ENCODE measurements around the gene RPA1.
"Not testable (repeated sequence)": the region's sequence is repeated elsewhere in the genome, so short reads cannot be mapped to it uniquely, and the experiment has no call there.

RPA1 gene

DNA sequence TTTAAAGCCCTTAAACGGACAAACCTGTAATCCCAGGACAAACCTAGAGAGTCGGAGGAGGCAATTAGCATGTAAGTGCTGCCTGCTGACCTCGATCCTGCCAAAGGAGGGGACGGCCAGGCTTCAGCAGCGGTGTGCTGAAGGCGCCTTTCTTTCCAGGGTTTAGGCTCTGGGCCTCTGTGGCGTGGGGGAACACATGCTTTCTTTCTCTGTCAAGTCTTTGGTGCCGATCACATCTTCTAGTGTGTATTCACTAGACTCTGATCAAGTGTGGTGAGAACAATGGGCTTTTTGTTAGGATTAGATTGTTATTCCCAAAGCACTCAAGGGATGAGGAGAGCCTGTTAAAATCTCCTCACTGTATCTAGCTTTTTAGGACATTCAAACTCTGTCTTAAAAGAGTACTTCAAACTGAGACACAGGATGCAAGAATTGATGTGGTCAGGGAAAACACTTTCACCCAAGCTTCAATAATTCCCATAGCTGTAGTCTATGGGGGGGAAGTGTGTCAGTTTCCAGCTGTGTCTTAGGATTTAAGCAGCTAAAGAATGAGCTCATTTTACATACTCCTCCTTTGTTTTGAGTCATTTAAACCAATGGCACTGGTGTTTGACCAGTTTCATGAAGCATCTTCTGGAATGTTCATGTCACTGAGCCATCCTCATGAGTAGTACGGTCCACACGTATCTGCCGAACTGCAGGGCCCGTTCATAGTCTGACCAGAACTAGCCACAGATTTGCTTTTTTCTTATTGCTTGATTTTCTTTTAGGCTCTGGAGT is 51.2 kb downstream of the RPA1 start:
- peak; percentile 93 for DNase-seq (ENCODE audit: low spot score)

GRCh38 chr17:1882836-1883235 is 53.0 kb downstream of the RPA1 start:
- DNase-seq (ENCODE audit: low spot score): no peak

DNA sequence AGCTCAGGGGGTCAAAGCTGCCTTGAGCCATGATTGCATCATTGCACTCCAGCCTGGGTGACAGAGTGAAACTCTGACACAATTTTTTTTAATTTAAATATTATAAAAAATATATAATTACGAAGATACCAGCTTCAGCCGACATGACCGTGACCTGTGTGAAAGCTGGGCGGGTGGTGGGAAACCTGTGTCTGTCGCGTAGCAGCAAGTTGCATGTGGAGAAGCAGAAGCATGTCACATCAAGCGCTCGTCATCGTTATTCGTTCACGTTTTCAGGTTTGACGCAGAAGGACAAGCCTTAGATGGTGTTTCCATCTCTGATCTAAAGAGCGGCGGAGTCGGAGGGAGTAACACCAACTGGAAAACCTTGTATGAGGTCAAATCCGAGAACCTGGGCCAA is 53.7 kb downstream of the RPA1 start:
- DNase-seq (ENCODE audit: low spot score): no peak

DNA sequence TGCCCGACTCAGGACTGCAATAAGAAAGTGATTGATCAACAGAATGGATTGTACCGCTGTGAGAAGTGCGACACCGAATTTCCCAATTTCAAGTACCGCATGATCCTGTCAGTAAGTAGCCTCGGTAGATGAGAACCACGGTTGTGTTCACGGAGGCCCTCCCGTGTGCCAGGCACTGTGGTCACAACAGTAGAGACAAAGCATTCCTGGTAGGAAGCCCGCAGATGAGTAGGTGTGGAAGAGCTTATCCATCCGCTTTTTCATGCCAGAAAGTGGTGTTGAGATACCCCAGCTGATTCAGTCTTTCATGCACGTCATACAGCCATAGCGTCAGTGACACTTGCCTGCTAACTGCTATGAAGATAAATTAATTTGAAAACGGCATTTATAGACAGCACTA is 58.9 kb downstream of the RPA1 start:
- DNase-seq (ENCODE audit: low spot score): no peak

- no peak for DNase-seq (ENCODE audit: low spot score)
Observed at GRCh38 chr17:1890758-1891450, 61.1 kb downstream of the RPA1 start.

DNA sequence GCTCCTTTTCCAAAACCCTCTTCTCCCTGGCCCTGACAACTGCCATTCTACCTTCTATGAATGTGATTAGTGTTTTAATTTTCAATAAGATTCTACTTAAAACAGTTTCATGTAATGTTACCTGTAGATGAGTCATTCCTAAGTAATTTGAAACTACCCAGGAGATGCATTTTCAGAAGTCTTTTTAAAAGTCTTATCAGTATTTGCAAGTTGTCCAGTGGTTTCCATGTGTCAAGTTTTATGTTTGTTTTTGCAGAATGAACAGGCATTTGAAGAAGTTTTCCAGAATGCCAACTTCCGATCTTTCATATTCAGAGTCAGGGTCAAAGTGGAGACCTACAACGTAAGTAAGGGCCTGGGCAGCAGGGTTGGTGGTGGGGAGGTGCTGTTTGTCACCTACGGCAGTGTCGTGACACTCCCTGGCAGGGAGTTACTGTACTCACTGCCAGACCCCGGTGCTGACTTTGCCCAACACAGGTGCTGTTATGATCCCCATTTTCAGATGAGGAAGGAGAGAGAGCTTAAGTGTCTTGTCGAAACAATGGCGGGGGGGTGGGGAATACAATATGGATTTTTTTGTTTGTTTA is 65.0 kb downstream of the RPA1 start:
- no peak for DNase-seq (ENCODE audit: low spot score)

DNA sequence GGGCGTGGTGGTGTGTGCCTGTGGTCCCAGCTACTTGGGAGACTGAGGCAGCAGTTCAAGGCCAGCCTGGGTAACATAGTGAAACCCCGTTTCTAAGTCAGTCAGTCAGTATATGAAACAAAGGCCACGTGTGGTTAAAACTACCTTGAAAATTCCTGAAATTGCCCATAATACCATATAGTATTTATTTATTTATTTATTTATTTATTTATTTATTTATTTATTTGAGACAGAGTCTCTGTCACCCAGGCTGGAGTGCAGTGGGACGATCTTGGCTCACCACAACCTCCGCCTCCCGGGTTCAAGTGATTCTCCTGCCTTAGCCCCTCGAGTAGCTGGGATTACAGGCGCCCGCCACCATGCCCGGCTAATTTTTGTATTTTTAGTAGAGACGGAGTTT is 65.7 kb downstream of the RPA1 start:
- not testable (repeated sequence) for DNase-seq (ENCODE audit: low spot score)

GRCh38 chr17:1896243-1897104 is 66.7 kb downstream of the RPA1 start:
- DNase-seq (ENCODE audit: low spot score): no peak

DNA sequence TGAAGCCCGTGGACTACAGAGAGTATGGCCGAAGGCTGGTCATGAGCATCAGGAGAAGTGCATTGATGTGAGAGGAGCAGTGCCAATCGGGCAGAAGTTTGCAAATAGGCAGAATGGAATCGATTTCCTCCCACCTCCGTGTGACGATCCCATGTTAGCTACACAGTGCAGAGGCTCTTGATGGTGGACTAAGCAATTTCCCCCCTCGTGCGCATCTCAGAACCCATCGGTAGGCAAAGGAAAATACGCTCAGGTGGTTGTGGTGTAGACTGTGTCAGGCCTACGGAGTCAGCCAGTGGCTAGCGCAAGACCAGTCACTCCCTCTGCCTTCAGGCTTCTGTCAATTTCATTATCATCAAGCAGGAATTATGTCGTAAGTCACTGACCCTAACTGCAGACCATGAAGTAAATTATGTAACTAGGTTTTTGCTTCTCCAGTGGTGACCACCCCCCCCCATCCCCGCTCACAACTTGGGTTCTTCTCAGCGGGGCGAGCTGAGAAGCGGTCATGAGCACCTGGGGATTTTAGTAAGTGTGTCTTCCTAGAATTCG is 67.4 kb downstream of the RPA1 start:
- DNase-seq (ENCODE audit: low spot score): no peak

GRCh38 chr17:1898332-1898731 is 68.5 kb downstream of the RPA1 start:
- DNase-seq (ENCODE audit: low spot score): no peak

- no peak for DNase-seq (ENCODE audit: low spot score)
Observed at GRCh38 chr17:1898872-1899271, 69.1 kb downstream of the RPA1 start.

- DNase-seq (ENCODE audit: low spot score): no peak
Observed at GRCh38 chr17:1899403-1900000, 69.7 kb downstream of the RPA1 start.

DNA sequence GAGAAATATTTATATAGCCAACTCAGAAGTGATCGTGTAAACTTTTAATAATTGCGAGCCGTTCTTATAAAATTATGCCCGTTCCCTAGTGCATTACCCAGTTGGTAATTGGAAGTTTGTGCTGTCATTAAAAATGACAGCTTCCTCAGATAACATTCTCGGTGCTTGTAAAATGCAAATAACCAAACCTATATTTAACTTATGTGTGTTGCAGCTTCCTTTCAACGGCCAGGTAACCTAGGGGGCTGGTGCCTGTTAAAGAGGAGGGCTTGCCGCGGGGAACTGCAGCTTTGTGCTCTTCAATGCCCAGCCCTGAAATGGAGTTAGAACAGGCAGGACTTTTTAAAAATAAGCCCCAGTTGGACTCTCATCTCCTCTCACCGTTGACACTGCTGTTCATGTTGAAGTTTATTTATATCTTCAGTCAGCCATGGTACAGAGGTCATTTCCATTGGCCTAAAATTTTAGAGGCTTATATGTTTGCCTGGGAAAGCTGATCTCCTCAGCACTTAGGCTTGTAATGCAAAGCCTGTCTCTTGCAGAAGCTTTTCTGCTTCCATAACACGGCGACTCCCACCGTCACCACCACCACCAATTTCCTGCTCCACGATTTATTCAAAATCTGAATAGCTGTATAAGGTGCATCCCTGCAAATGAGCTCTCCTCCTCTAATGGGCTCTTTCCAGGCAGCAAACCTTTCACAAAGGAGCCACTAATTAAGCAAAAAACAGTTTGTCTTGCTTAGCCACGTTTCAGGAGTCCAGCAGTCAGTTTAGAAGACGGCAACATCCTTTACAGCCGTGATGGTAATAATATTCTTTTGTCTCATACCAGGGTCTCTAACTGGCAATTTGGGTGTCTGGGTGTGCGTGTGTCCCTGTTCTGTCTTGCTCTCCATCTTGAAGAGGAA is 74.7 kb downstream of the RPA1 start:
- no peak for DNase-seq (ENCODE audit: low spot score)

GRCh38 chr17:1905190-1905913 is 75.5 kb downstream of the RPA1 start:
- no peak for DNase-seq (ENCODE audit: low spot score)

GRCh38 chr17:1906662-1907101 is 76.9 kb downstream of the RPA1 start:
- no peak for DNase-seq (ENCODE audit: low spot score)

DNA sequence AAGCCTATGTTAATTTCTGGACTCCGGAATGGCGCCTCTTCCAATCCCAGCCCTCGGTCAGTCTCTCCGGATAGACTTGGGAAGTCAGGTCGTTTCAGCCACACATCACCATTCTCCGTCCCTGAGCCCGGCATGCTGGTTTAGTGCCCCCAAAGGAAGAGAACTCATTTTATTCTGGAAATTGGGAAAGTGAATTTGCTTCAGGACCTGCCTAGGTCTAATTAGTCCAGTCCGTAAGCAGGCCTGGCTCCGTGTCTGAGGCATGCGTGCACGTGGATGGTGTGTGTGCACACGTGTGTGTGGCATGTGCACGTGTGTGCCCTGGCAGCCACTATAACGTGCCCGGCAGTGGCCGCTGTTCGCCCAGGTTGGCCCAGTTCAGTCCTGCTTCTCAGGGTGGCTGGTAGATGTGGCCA is 77.4 kb downstream of the RPA1 start:
- no peak for DNase-seq (ENCODE audit: low spot score)

DNA sequence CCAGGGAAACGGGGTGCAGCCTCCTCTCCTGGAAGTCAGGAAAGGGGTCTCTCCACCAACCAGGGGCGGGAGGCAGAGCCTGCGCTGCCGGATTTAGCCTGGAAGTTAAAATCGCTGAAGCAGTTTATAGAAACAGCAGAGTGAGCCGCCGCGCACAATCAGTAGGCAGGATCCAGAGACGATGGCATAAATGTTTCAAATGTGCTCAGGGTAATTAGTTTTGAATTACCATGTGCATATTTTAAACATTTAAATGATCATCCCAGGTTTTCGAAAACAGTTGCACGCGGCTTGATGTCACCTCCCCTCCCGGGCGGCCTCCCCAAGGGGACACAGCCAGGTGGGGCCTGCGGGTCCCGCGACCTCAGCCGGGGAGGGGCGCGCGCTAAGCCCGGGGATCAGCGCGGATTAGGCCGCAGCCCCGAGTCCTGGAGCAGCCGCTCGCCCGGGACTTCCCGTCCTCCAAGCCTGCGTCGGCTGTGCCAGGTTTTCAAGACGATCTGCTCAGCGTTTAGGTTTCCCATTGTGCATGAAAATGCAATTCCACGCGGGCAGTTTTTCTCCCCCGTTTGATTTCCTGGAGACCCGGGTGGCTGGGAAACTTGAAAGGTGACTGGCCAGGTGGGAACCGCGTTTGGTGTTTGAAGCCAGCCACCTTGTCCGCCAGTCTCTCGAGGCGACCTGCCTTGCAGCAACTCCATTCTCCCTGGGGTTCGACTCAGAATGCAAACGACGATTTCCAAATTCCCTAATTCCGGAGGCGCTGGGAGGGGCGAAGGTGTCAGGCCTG is 78.3 kb downstream of the RPA1 start:
- DNase-seq (ENCODE audit: low spot score): no peak

- DNase-seq (ENCODE audit: low spot score): peak; percentile 64
Observed at GRCh38 chr17:1908699-1909309, 79.0 kb downstream of the RPA1 start.

- DNase-seq (ENCODE audit: low spot score): no peak
Observed at GRCh38 chr17:1909985-1910384, 80.2 kb downstream of the RPA1 start.
